Naive thymus-derived CD4-positive, alpha-beta T cell (primary cell): Measurements from ENCODE around the gene TMEM9. TPM values are rescaled to one million over a fixed set of nuclear protein-coding genes. Genes with fewer than 3 reads are reported as not detected.

Source experiments
- ATAC-seq: fragments of 150-1000 bp; cut with Tn5 transposase; 2 replicates; pipeline ENCODE4 v1.10.0; 2021; ENCODE audit warnings: mild to moderate bottlenecking, moderate library complexity
- CTCF ChIA-PET: fragments of 350-600 bp; sonication (Branson Sonifier 250); formaldehyde crosslinking; loops from one replicate; lab custom pipeline; 2021; ENCODE audit warnings: antibody characterized with exemption; lab: Charles Lee
- POLR2A ChIA-PET: fragments of 350-600 bp; sonication (Branson Sonifier 250); formaldehyde crosslinking; loops from one replicate; lab custom pipeline; 2021; ENCODE audit warnings: antibody characterized with exemption, inconsistent platforms; lab: Charles Lee
- DNase-seq, 9 donors: peaks; one replicate each; pipeline versions ENCODE4 v3.0.0 to v3.0.0-alpha.2; 2020 to 2022; ENCODE audit warnings: mixed read lengths in 1 of 9
- H3K27ac ChIP-seq: one replicate; pipeline ENCODE4 v1.7.0; 2013; ENCODE audit warnings: mild to moderate bottlenecking, low read depth, low read length, moderate library complexity
- H3K27me3 ChIP-seq, 2 donors: one replicate each; pipeline ENCODE4 v1.7.0; 2013; ENCODE audit warnings: low read length in 2 of 2, mild to moderate bottlenecking in 2 of 2, moderate library complexity in 2 of 2; ENCODE audit not compliant: control insufficient read depth in 2 of 2, insufficient read depth in 2 of 2
- H3K36me3 ChIP-seq, 3 experiments: 1 replicate in 2 of 3; 2 replicates in 1 of 3; pipeline ENCODE4 v1.7.0; 2013; ENCODE audit warnings: low read length in 3 of 3, mild to moderate bottlenecking in 3 of 3, moderate library complexity in 1 of 3; ENCODE audit not compliant: insufficient read depth in 3 of 3, control insufficient read depth in 2 of 3
- H3K4me1 ChIP-seq, 2 donors: one replicate each; pipeline ENCODE4 v1.7.0; 2013; ENCODE audit warnings: low read length in 2 of 2, mild to moderate bottlenecking in 2 of 2, moderate library complexity in 1 of 2; ENCODE audit not compliant: control insufficient read depth in 2 of 2, insufficient read depth in 2 of 2
- H3K4me3 ChIP-seq: 2 replicates; pipeline ENCODE4 v1.7.0; 2013; ENCODE audit warnings: mild to moderate bottlenecking, low read length
- H3K9me3 ChIP-seq, 3 experiments: 1 replicate in 2 of 3; 2 replicates in 1 of 3; pipeline ENCODE4 v1.7.0; 2013; ENCODE audit warnings: low read length in 3 of 3; ENCODE audit not compliant: control insufficient read depth in 2 of 3
- H3K27ac Mint-ChIP-seq, 9 donors: one replicate each; pipeline ENCODE4 v1.8.0; 2020 to 2022; ENCODE audit warnings: mixed read lengths in 9 of 9, mild to moderate bottlenecking in 8 of 9, moderate library complexity in 5 of 9, inconsistent platforms in 2 of 9
- H3K27me3 Mint-ChIP-seq, 5 donors: one replicate each; pipeline ENCODE4 v1.8.0; 2021 to 2022; ENCODE audit warnings: mixed read lengths in 5 of 5, mild to moderate bottlenecking in 1 of 5
- H3K36me3 Mint-ChIP-seq, 5 donors: one replicate each; pipeline ENCODE4 v1.8.0; 2020 to 2022; ENCODE audit warnings: mixed read lengths in 5 of 5, mild to moderate bottlenecking in 3 of 5, inconsistent platforms in 1 of 5
- H3K4me1 Mint-ChIP-seq, 7 donors: one replicate each; pipeline ENCODE4 v1.8.0; 2020 to 2022; ENCODE audit warnings: mixed read lengths in 7 of 7, mild to moderate bottlenecking in 3 of 7, inconsistent platforms in 1 of 7
- H3K4me3 Mint-ChIP-seq, 10 donors: one replicate each; pipeline ENCODE4 v1.8.0; 2020 to 2022; ENCODE audit warnings: mild to moderate bottlenecking in 10 of 10, mixed read lengths in 10 of 10, moderate library complexity in 6 of 10, inconsistent platforms in 2 of 10
- H3K9me3 Mint-ChIP-seq, 11 donors: one replicate each; pipeline ENCODE4 v1.8.0; 2020 to 2022; ENCODE audit warnings: mixed read lengths in 11 of 11, mild to moderate bottlenecking in 4 of 11, inconsistent platforms in 1 of 11, moderate library complexity in 1 of 11
- intact Hi-C, 2 donors: fragments of 100-400 bp; cut with micrococcal nuclease; formaldehyde crosslinking; loops; one replicate each; pipeline ENCODE4 v1.15.1; 2023
- polyA plus RNA-seq, 2 donors: library from polyadenylated mRNA; unstranded; fragments of 300-500 nt; fragmentation: Illumina TruSeq; gene quantifications; one replicate each; pipeline ENCODE4 v1.2.3, GENCODE V29; 2021
- total RNA-seq, 6 experiments: library from RNA in 5 of 6; stranded (reverse) in 5 of 6; gene quantifications; 1 replicate in 5 of 6; 2 replicates in 1 of 6; pipeline ENCODE4 v1.2.3 and lab custom pipeline; 2021 to 2026

TMEM9 gene
- total and polyA plus RNA-seq, 7 experiments from 2014 or later = 15.3 to 56.4 (median 22.7) TPM

DNA sequence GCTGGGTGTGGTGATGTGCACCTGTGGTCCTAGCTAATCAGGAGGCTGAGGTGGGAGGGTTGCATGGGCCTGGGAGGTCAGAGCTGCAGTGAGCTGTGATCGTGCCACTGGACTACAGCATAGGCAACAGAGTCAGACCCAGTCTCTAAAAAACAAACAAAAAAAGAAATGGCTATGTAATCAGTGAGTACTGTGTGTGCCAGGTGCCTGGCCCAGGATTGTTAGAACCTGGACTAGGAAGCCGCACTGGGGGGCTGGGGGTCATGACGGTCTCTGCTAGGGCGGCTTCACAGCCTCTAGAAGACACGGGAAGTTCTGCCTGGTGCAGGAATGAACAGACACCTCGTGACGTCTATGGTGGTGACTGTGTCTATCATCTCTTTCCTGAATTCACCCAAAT, 8.5 kb downstream of the TMEM9 start:
- Histone ChIP-seq H3K9me3 (no peaks in the 10 kb centered on the region), H3K27ac (no peak overlapping the region), H3K36me3 (peaks cover 0 to 98% (median 9%) of the 10 kb centered on the region in 3 experiments), H3K4me1 (no peaks in the 10 kb centered on the region), H3K4me3 (no peak overlapping the region), H3K27me3 (no peaks in the 10 kb centered on the region)
- intact Hi-C loops = no loop called here
- DNase-seq (no peak), ATAC-seq (no peak)
- peaks cover 0 to 4% (median under 1%) of the 10 kb centered on the region in 7 donors for H3K4me1 Mint-ChIP-seq
- H3K36me3 Mint-ChIP-seq = peaks cover 3 to 65% (median 26%) of the 10 kb centered on the region in 5 donors
- ChIA-PET CTCF (interaction anchor here (0.7 to 1.1 kb wide), 3 partner anchors 9 to 150 kb away, joined by 3 read pairs; no protein-coding TSS in a partner anchor), POLR2A (no interaction called here)
- no peaks in the 10 kb centered on the region for H3K9me3 Mint-ChIP-seq
- no peak overlapping the region for H3K27ac Mint-ChIP-seq
- no peak overlapping the region for H3K4me3 Mint-ChIP-seq
- H3K27me3 Mint-ChIP-seq = no peaks in the 10 kb centered on the region

GRCh38 chr1:201145132-201145531, 9.1 kb downstream of the TMEM9 start:
- H3K36me3 ChIP-seq = peaks cover 0 to 99% (median 9%) of the 10 kb centered on the region in 3 experiments
- no peak for DNase-seq
- H3K27ac ChIP-seq = no peak overlapping the region
- peaks cover 3 to 65% (median 24%) of the 10 kb centered on the region in 5 donors for H3K36me3 Mint-ChIP-seq
- H3K27me3 Mint-ChIP-seq = no peaks in the 10 kb centered on the region
- H3K4me3 ChIP-seq = no peak overlapping the region
- H3K4me1 ChIP-seq = no peaks in the 10 kb centered on the region
- CTCF ChIA-PET = interaction anchor here (1.1 kb wide), 1 partner anchor 31 kb away, joined by 3 read pairs; no protein-coding TSS in a partner anchor
- ATAC-seq = no peak
- no peak overlapping the region for H3K4me3 Mint-ChIP-seq
- intact Hi-C loops = no loop called here
- H3K27ac Mint-ChIP-seq = no peak overlapping the region
- H3K27me3 ChIP-seq = no peaks in the 10 kb centered on the region
- POLR2A ChIA-PET = no interaction called here
- H3K9me3 Mint-ChIP-seq = no peaks in the 10 kb centered on the region
- H3K9me3 ChIP-seq = no peaks in the 10 kb centered on the region
- peaks cover 0 to 4% (median 0%) of the 10 kb centered on the region in 7 donors for H3K4me1 Mint-ChIP-seq

GRCh38 chr1:201144701-201145100, 9.6 kb downstream of the TMEM9 start:
- peaks cover 0 to 99% (median 12%) of the 10 kb centered on the region in 3 experiments for H3K36me3 ChIP-seq
- no peak for DNase-seq

GRCh38 chr1:201143726-201144635, 10.3 kb downstream of the TMEM9 start:
- no peaks in the 10 kb centered on the region for H3K27me3 ChIP-seq
- ATAC-seq = no peak
- H3K36me3 ChIP-seq = peaks cover 0 to 98% (median 17%) of the 10 kb centered on the region in 3 experiments
- Mint-ChIP-seq H3K4me1 (no peaks in the 10 kb centered on the region), H3K36me3 (peaks cover 3 to 64% (median 22%) of the 10 kb centered on the region in 5 donors), H3K4me3 (no peak overlapping the region), H3K27me3 (no peaks in the 10 kb centered on the region), H3K9me3 (no peaks in the 10 kb centered on the region), H3K27ac (peak overlapping the region in 1 of 9 donors; percentile 14)
- no peaks in the 10 kb centered on the region for H3K4me1 ChIP-seq
- ChIA-PET CTCF (no interaction called here), POLR2A (no interaction called here)
- no peak overlapping the region for H3K4me3 ChIP-seq
- intact Hi-C loops = no loop called here
- H3K27ac ChIP-seq = no peak overlapping the region
- DNase-seq = no peak
- no peaks in the 10 kb centered on the region for H3K9me3 ChIP-seq

More at GRCh38 chr1:201144701-201145100, 9.6 kb downstream of the TMEM9 start:
- no peaks in the 10 kb centered on the region for H3K27me3 ChIP-seq
- peaks cover 0 to 4% (median 0%) of the 10 kb centered on the region in 7 donors for H3K4me1 Mint-ChIP-seq
- peaks cover 3 to 69% (median 24%) of the 10 kb centered on the region in 5 donors for H3K36me3 Mint-ChIP-seq
- H3K27ac ChIP-seq = no peak overlapping the region
- ChIA-PET POLR2A (no interaction called here), CTCF (no interaction called here)
- no peaks in the 10 kb centered on the region for H3K9me3 ChIP-seq
- ATAC-seq = no peak
- no peak overlapping the region for H3K4me3 ChIP-seq
- H3K4me3 Mint-ChIP-seq = no peak overlapping the region
- intact Hi-C loops = no loop called here
- H3K9me3 Mint-ChIP-seq = no peaks in the 10 kb centered on the region
- H3K27ac Mint-ChIP-seq = no peak overlapping the region
- no peaks in the 10 kb centered on the region for H3K27me3 Mint-ChIP-seq
- no peaks in the 10 kb centered on the region for H3K4me1 ChIP-seq

DNA sequence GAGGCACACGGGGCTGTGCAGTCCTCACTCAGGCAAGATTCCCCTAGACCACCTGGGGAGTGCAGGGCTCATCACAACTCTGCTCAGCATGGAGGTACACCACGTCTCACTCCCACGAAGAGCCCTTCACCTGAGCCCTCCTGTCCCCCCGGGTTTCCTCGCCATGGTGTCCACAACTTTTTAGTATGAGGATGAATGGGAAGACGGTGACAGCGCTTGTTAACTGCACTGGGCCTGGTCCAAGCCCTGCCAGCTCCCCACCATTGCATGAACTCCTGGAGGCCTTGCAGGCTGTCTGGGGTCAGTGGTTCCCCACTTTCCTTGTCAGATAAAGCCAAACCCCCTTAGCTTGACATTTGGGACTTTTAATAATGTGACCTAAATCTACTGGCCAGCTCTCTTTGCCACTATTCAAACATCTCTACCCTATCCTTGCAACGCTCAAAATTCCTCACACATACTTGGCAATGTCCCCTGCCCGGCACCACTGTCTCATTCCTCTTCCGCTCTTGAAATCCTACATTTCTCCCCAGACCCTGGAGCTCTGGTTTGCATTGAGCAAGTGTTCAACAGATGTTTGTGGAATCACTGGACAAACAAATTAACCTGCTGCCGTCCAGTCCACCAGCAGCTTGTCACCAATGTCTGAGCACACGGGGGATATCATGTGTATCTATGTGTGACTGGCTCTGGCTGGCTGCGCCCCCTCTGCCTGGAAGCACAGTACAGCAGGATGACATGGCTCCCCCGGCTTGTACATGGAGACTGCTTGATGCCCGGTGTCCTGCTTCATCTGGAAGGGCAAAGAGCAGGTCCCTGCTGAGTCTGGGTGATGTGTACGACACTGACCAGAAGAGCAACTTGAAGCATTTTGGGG, 11.2 kb downstream of the TMEM9 start:
- Histone ChIP-seq H3K9me3 (no peaks in the 10 kb centered on the region), H3K4me3 (no peak overlapping the region), H3K36me3 (peaks cover 0 to 96% (median 17%) of the 10 kb centered on the region in 3 experiments), H3K27me3 (no peaks in the 10 kb centered on the region), H3K27ac (no peak overlapping the region), H3K4me1 (no peaks in the 10 kb centered on the region)
- no peak for ATAC-seq
- Mint-ChIP-seq H3K4me3 (no peak overlapping the region), H3K27ac (no peak overlapping the region), H3K27me3 (no peaks in the 10 kb centered on the region), H3K9me3 (no peaks in the 10 kb centered on the region), H3K36me3 (peaks cover 3 to 64% (median 22%) of the 10 kb centered on the region in 5 donors), H3K4me1 (no peaks in the 10 kb centered on the region)
- intact Hi-C loops = no loop called here
- POLR2A ChIA-PET = interaction anchor here (1.3 kb wide), 1 partner anchor 11 kb away, joined by 3 read pairs; the partner anchor contains the start of gene TMEM9
- CTCF ChIA-PET = no interaction called here
- no peak for DNase-seq
